Measurements from ENCODE around the gene MDM2.
"Not testable (repeated sequence)": the region's sequence is repeated elsewhere in the genome, so short reads cannot be mapped to it uniquely, and the experiment has no call there.

MDM2 gene

GRCh38 chr12:68831751-68832503, 23.9 kb downstream of the MDM2 start:
- no peak for DNase-seq

GRCh38 chr12:68832504-68832867, 24.5 kb downstream of the MDM2 start:
- no peak for DNase-seq

- no peak for DNase-seq
Measured at GRCh38 chr12:68833508-68833907, 25.5 kb downstream of the MDM2 start.

- DNase-seq, result no peak
Measured at GRCh38 chr12:68835333-68835908, 27.4 kb downstream of the MDM2 start.

GRCh38 chr12:68837215-68837614, 29.2 kb downstream of the MDM2 start:
- DNase-seq, result no peak

- no peak for DNase-seq
Measured at GRCh38 chr12:68838046-68838886, 30.3 kb downstream of the MDM2 start.

GRCh38 chr12:68839183-68840147, 31.5 kb downstream of the MDM2 start:
- DNase-seq, result no peak

- not testable (repeated sequence) for DNase-seq
Measured at GRCh38 chr12:68841175-68841574, 33.2 kb downstream of the MDM2 start.

GRCh38 chr12:68841717-68842116, 33.7 kb downstream of the MDM2 start:
- no peak for DNase-seq

- DNase-seq, result no peak
Measured at GRCh38 chr12:68842123-68842522, 34.1 kb downstream of the MDM2 start.

GRCh38 chr12:68842784-68843567, 35.0 kb downstream of the MDM2 start:
- no peak for DNase-seq

- no peak for DNase-seq
Measured at GRCh38 chr12:68844318-68844745, 36.4 kb downstream of the MDM2 start.

- DNase-seq, result peak; percentile 49
Measured at GRCh38 chr12:68844788-68845695, 37.1 kb downstream of the MDM2 start.

GRCh38 chr12:68846811-68847210, 38.8 kb downstream of the MDM2 start:
- DNase-seq, result no peak

GRCh38 chr12:68850390-68850789, 42.4 kb downstream of the MDM2 start:
- DNase-seq, result no peak

- no peak for DNase-seq
Measured at GRCh38 chr12:68851592-68852306, 43.8 kb downstream of the MDM2 start.

- DNase-seq, result no peak
Measured at GRCh38 chr12:68853396-68854077, 45.6 kb downstream of the MDM2 start.

GRCh38 chr12:68854078-68854468, 46.1 kb downstream of the MDM2 start:
- DNase-seq, result no peak

- no peak for DNase-seq
Measured at GRCh38 chr12:68854554-68854953, 46.6 kb downstream of the MDM2 start.
